Stomach (tissue), 9 donors: Measurements from ENCODE around the gene CXCL6. TPM values are rescaled to one million over a fixed set of nuclear protein-coding genes. Genes with fewer than 3 reads are reported as not detected.

Experiments
- DNase-seq, 2 donors: peaks; one replicate each; pipeline versions ENCODE4 v3.0.0 to v3.0.0-alpha.2; 2013 to 2019
- H3K27ac ChIP-seq, 5 donors: fragments of 200-600 bp in 4 of 5; sonication (generic) in 4 of 5; one replicate each; pipeline ENCODE4 v1.5.1; 2013 to 2019; ENCODE audit warnings: mild to moderate bottlenecking in 1 of 5, moderate library complexity in 1 of 5
- H3K27me3 ChIP-seq, 3 donors: fragments of 200-600 bp; sonication (generic); one replicate each; pipeline ENCODE4 v1.5.1; 2017 to 2019; ENCODE audit warnings: mixed run types in 1 of 3
- H3K36me3 ChIP-seq, 4 donors: fragments of 200-600 bp; sonication (generic); 1 replicate in 3 of 4; 2 replicates in 1 of 4; pipeline ENCODE4 v1.5.1; 2016 to 2019
- H3K4me1 ChIP-seq, 4 donors: fragments of 200-600 bp; sonication (generic); one replicate each; pipeline ENCODE4 v1.5.1; 2016 to 2019
- H3K4me3 ChIP-seq, 4 donors: fragments of 200-600 bp; sonication (generic) in 3 of 4; one replicate each; pipeline ENCODE4 v1.5.1; 2016 to 2019; ENCODE audit warnings: mild to moderate bottlenecking in 1 of 4
- H3K9me3 ChIP-seq, 4 donors: fragments of 200-600 bp; sonication (generic); one replicate each; pipeline ENCODE4 v1.5.1; 2016 to 2019
- CTCF ChIP-seq, 7 experiments: fragments of 450-650 bp in 4 of 7; fragments of 200-600 bp in 3 of 7; sonication (generic) in 3 of 7; IDR thresholded peaks; one replicate each; pipeline ENCODE4 v1.5.1; 2016 to 2019; ENCODE audit warnings: antibody characterized with exemption in 7 of 7, control low read depth in 2 of 7, mild to moderate bottlenecking in 1 of 7
- EP300 ChIP-seq: sonication (generic); formaldehyde crosslinking; IDR thresholded peaks from one replicate; pipeline ENCODE4 v1.6.1; 2017; ENCODE audit warnings: antibody characterized with exemption
- POLR2A ChIP-seq, 4 donors: fragments of 450-650 bp; IDR thresholded peaks; one replicate each; pipeline ENCODE4 v1.6.1; 2016; ENCODE audit warnings: antibody characterized with exemption in 4 of 4, control low read depth in 2 of 4, mild to moderate bottlenecking in 1 of 4, moderate library complexity in 1 of 4
- POLR2AphosphoS5 ChIP-seq, 3 donors: sonication (generic); formaldehyde crosslinking; IDR thresholded peaks; one replicate each; pipeline ENCODE4 v1.6.1; 2016; ENCODE audit warnings: antibody characterized with exemption in 3 of 3
- WGBS, 5 donors: extraction: QIAGEN DNeasy Blood & Tissue Kit in 3 of 5; methylation state at CpG; one replicate each; pipeline versions ENCODE4 v1.1.5 to v1.1.7; 2013 to 2018; 5-methylcytosine and 5-hydroxymethylcytosine counted together
- intact Hi-C: fragments of 100-400 bp; cut with DNase I; formaldehyde crosslinking; loops from one replicate; pipeline ENCODE4 v1.15.1; 2023; ENCODE audit warnings: low total_unique reads
- polyA plus RNA-seq, 3 donors: library from polyadenylated mRNA; stranded (reverse); fragments of 200-250 nt; gene quantifications; one replicate each; pipeline ENCODE4 v1.2.3, GENCODE V29; 2013
- total RNA-seq, 5 donors: library from RNA; depleted of rRNA; stranded (reverse); fragments of >200 nt; gene quantifications; one replicate each; pipeline versions ENCODE4 v1.1.0 to v1.2.3, GENCODE V29; 2014 to 2016
- donor health status: healthy with polysubstance abuse.
- donor health status: Bipolar disorder and iron deficiency.
- donor health status: healthy.

CXCL6 gene
- total and polyA plus RNA-seq, 8 donors = 0.18 to 4.7 (median 2.1) TPM; not detected in 3

- H3K27me3 ChIP-seq = no peaks in the 10 kb centered on the region
- no peak overlapping the region for H3K27ac ChIP-seq
- H3K9me3 ChIP-seq = no peaks in the 10 kb centered on the region
- no peak overlapping the region for H3K4me3 ChIP-seq
- intact Hi-C loops = no loop called here
- WGBS, 5 donors = 89 to 100% (median 96%) methylated on average over 1 of the region's 1 CpG
- no peaks in the 10 kb centered on the region for H3K36me3 ChIP-seq
- TF ChIP-seq POLR2AphosphoS5 (IDR thresholded peaks at IDR 0.05) (no peak), EP300 (no peak), POLR2A (IDR thresholded peaks at IDR 0.05) (no peak), CTCF (IDR thresholded peaks at IDR 0.05) (no peak)
- H3K4me1 ChIP-seq = peaks cover 0 to 4% (median 0%) of the 10 kb centered on the region in 4 donors
- DNase-seq = no peak
Measured at GRCh38 chr4:73814679-73815078, 21.8 kb upstream of the CXCL6 start.

GRCh38 chr4:73815145-73815544, 21.3 kb upstream of the CXCL6 start:
- no peak overlapping the region for H3K4me3 ChIP-seq
- 76 to 85% (median 83%) methylated on average over 1 of the region's 1 CpG for WGBS, 5 donors
- intact Hi-C loops = no loop called here
- TF ChIP-seq CTCF (IDR thresholded peaks at IDR 0.05) (no peak), EP300 (no peak), POLR2A (IDR thresholded peaks at IDR 0.05) (no peak)
- H3K27ac ChIP-seq = no peak overlapping the region
- H3K27me3 ChIP-seq = no peaks in the 10 kb centered on the region
- H3K9me3 ChIP-seq = no peaks in the 10 kb centered on the region
- peaks cover 0 to 4% (median 0%) of the 10 kb centered on the region in 4 donors for H3K4me1 ChIP-seq
- peak in 1 of 2 donors; percentile 14 for DNase-seq
- H3K36me3 ChIP-seq = no peaks in the 10 kb centered on the region

- intact Hi-C loops = no loop called here
- no peak overlapping the region for H3K4me3 ChIP-seq
- H3K9me3 ChIP-seq = no peaks in the 10 kb centered on the region
- no peak for TF ChIP-seq CTCF (IDR thresholded peaks at IDR 0.05)
- TF ChIP-seq EP300 = no peak
- TF ChIP-seq POLR2A (IDR thresholded peaks at IDR 0.05) = no peak
- no peak for TF ChIP-seq POLR2AphosphoS5 (IDR thresholded peaks at IDR 0.05)
- no peaks in the 10 kb centered on the region for H3K36me3 ChIP-seq
- H3K27me3 ChIP-seq = no peaks in the 10 kb centered on the region
- 47 to 61% (median 52%) methylated on average over 3 of the region's 3 CpGs for WGBS, 5 donors
- H3K4me1 ChIP-seq = peaks cover 0 to 4% (median 0%) of the 10 kb centered on the region in 4 donors
- no peak overlapping the region for H3K27ac ChIP-seq
- peak in 1 of 2 donors; percentile 7 for DNase-seq
Measured at GRCh38 chr4:73816814-73817213, 19.7 kb upstream of the CXCL6 start.

- Histone ChIP-seq H3K4me1 (peaks cover 0 to 4% (median 0%) of the 10 kb centered on the region in 4 donors), H3K4me3 (no peak overlapping the region), H3K27me3 (no peaks in the 10 kb centered on the region), H3K27ac (no peak overlapping the region), H3K36me3 (no peaks in the 10 kb centered on the region), H3K9me3 (no peaks in the 10 kb centered on the region)
- 73 to 95% (median 85%) methylated on average over 1 of the region's 1 CpG for WGBS, 5 donors
- TF ChIP-seq POLR2A (IDR thresholded peaks at IDR 0.05) (no peak), POLR2AphosphoS5 (IDR thresholded peaks at IDR 0.05) (no peak), EP300 (no peak), CTCF (IDR thresholded peaks at IDR 0.05) (no peak)
- intact Hi-C loops = no loop called here
- DNase-seq = no peak
Measured at GRCh38 chr4:73817341-73817740, 19.1 kb upstream of the CXCL6 start.
